ENCODE data around the gene EPS15. TPM values are rescaled to one million over a fixed set of nuclear protein-coding genes. Genes with fewer than 3 reads are reported as not detected.

The EPS15 gene
- total and polyA plus RNA-seq, 2 experiments from 2014 or later: 14.9 to 46.0 TPM

DNA sequence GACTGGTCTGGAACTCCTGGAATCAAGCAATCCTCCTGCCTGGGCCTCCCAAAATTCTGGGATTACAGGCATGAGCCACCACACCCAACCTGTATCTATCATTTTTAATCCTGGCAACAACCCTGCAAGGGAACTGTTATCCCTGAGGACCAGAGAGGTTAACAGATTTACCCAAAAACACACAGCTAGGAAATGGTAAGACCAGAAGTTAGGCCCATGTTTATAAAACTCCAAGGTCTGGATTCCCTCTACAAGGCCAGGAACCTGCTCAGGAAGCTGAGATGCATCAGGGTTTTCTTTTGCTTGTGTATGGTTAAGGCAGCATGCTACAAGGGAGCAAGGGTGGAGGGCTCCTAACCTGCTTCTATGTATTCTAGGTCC is 170.9 kb downstream of the EPS15 start:
- Histone ChIP-seq H3K36me3 (replicated peaks; ENCODE audit: insufficient read depth, low read depth) (no peaks in the 10 kb centered on the region), H2AFZ (no peak overlapping the region), H3K27me3 (peaks cover 13% of the 10 kb centered on the region), H3K9me2 (replicated peaks; ENCODE audit: insufficient read depth) (no peaks in the 10 kb centered on the region), H3K4me3 (no peak overlapping the region), H3K79me2 (no peaks in the 10 kb centered on the region), H3K9me3 (ENCODE audit: low read depth) (no peaks in the 10 kb centered on the region), H3K4me2 (no peak overlapping the region), H3K4me1 (ENCODE audit: insufficient read depth) (no peaks in the 10 kb centered on the region), H3K27ac (no peak overlapping the region), H4K20me1 (ENCODE audit: insufficient read depth, poor library complexity, severe bottlenecking) (no peaks in the 10 kb centered on the region)
- TF ChIP-seq, protein P1, sequence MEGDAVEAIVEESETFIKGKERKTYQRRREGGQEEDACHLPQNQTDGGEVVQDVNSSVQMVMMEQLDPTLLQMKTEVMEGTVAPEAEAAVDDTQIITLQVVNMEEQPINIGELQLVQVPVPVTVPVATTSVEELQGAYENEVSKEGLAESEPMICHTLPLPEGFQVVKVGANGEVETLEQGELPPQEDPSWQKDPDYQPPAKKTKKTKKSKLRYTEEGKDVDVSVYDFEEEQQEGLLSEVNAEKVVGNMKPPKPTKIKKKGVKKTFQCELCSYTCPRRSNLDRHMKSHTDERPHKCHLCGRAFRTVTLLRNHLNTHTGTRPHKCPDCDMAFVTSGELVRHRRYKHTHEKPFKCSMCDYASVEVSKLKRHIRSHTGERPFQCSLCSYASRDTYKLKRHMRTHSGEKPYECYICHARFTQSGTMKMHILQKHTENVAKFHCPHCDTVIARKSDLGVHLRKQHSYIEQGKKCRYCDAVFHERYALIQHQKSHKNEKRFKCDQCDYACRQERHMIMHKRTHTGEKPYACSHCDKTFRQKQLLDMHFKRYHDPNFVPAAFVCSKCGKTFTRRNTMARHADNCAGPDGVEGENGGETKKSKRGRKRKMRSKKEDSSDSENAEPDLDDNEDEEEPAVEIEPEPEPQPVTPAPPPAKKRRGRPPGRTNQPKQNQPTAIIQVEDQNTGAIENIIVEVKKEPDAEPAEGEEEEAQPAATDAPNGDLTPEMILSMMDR (IDR thresholded peaks at IDR 0.05; ENCODE audit: poor library complexity): no peak
- TF ChIP-seq EZH2phosphoT487 (IDR thresholded peaks at IDR 0.05; ENCODE audit: low read depth, severe bottlenecking, unreplicated experiment) (no peak), EZH2 (IDR thresholded peaks at IDR 0.05; ENCODE audit: borderline replicate concordance) (no peak)
- no peak for DNase-seq (ENCODE audit: low spot score)

DNA sequence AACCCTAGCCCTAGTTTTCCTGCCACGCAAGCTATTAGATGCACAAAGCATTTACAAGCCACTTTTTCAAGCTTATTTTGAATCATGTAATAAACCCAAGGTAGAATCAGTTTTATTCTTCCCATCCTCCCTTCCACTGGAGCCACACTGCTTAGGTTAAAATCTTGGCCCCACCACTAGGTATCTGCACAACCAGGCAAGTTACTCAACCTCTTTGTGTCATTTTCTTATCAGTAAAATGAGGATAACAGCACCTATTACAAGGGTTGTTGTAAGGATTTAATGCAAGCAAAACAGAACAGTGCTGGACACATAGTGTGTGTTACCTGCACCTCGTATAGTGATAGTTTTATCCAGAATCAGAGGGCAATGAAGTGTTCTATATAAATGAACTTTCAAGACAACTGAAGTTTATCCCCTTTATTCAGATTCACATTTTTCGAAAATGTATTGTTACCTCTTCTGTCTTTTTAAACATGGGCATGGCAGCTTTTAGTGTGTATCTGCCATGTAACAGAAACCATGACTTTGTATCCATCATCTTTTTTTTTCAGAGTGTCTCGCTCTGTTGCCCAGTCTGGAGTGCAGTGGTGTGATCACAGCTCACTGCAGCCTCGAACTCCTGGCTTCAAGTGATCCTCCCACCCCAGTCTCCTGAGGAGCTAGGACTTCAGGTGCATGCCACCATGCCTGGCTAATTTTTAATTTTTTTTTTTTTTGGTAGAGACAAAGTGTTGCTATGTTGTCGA is 171.5 kb downstream of the EPS15 start:
- Histone ChIP-seq H3K27ac (no peak overlapping the region), H3K36me3 (replicated peaks; ENCODE audit: insufficient read depth, low read depth) (no peaks in the 10 kb centered on the region), H3K4me1 (ENCODE audit: insufficient read depth) (no peaks in the 10 kb centered on the region), H3K4me3 (no peak overlapping the region), H3K9me3 (ENCODE audit: low read depth) (no peaks in the 10 kb centered on the region), H4K20me1 (ENCODE audit: insufficient read depth, poor library complexity, severe bottlenecking) (no peaks in the 10 kb centered on the region), H3K27me3 (peaks cover 13% of the 10 kb centered on the region), H3K9me2 (replicated peaks; ENCODE audit: insufficient read depth) (no peaks in the 10 kb centered on the region), H2AFZ (no peak overlapping the region), H3K4me2 (no peak overlapping the region), H3K79me2 (no peaks in the 10 kb centered on the region)
- TF ChIP-seq EZH2phosphoT487 (IDR thresholded peaks at IDR 0.05; ENCODE audit: low read depth, severe bottlenecking, unreplicated experiment) (no peak), EZH2 (IDR thresholded peaks at IDR 0.05; ENCODE audit: borderline replicate concordance) (no peak)
- TF ChIP-seq, protein P1 (IDR thresholded peaks at IDR 0.05; ENCODE audit: poor library complexity): no peak
- 88% methylated on average over 6 of the region's 6 CpGs for WGBS (ENCODE audit: low lambda C conversion rate, missing lambda C conversion rate)
- no peak for DNase-seq (ENCODE audit: low spot score)

DNA sequence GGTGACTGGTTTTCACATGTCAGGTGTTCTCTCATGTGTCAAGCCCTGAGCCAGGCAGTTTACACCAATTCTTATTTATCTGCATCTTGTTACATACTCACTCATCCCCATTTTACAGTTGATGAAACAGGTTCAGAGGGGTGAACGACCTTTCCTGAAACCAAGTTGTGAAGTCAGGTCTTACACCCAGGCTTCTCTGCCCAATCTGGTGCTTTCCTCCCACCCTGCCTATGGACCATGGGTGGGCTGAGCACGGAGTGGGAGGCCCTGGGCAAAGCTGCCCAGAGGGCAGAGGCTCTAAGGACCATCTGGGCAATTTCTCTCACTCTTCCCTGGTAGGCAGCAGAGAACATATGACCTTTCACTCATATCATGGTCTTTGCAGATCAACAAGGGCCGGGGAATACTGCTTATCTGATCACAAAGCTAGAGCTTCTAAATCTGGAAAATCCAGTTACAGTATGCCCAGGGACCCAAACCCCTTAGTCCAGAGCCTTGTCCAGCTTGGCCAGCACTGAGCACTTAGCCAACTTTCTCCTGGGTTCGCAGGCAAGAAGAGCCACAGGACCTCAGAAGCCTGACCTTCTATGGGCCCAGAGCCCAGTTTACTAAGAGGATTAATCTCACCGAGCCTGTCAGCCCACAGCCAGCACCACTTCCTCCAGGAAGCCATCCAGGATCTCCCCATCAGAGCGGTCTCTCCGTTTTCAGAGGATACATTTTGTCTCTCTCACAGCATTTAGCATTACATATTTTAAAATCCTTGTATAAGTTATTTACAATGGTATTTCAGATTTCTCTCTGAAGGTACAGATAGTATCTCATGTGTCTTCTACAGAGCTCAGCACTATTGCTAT is 172.8 kb downstream of the EPS15 start:
- H3K4me3 ChIP-seq: no peak overlapping the region
- no peak overlapping the region for H2AFZ ChIP-seq
- no peaks in the 10 kb centered on the region for H3K9me3 ChIP-seq (ENCODE audit: low read depth)
- H3K4me1 ChIP-seq (ENCODE audit: insufficient read depth): no peaks in the 10 kb centered on the region
- H3K27ac ChIP-seq: no peak overlapping the region
- DNase-seq (ENCODE audit: low spot score): no peak
- peaks cover 13% of the 10 kb centered on the region for H3K27me3 ChIP-seq
- H3K4me2 ChIP-seq: no peak overlapping the region
- H4K20me1 ChIP-seq (ENCODE audit: insufficient read depth, poor library complexity, severe bottlenecking): no peaks in the 10 kb centered on the region
- H3K9me2 ChIP-seq (replicated peaks; ENCODE audit: insufficient read depth): no peaks in the 10 kb centered on the region
- WGBS (ENCODE audit: low lambda C conversion rate, missing lambda C conversion rate): 78% methylated on average over 7 of the region's 7 CpGs
- no peaks in the 10 kb centered on the region for H3K79me2 ChIP-seq
- TF ChIP-seq, protein P1 (IDR thresholded peaks at IDR 0.05; ENCODE audit: poor library complexity): no peak
- TF ChIP-seq EZH2 (IDR thresholded peaks at IDR 0.05; ENCODE audit: borderline replicate concordance) (no peak), EZH2phosphoT487 (IDR thresholded peaks at IDR 0.05; ENCODE audit: low read depth, severe bottlenecking, unreplicated experiment) (no peak)
- H3K36me3 ChIP-seq (replicated peaks; ENCODE audit: insufficient read depth, low read depth): no peaks in the 10 kb centered on the region

Data from hepatocyte (in vitro differentiated cells).